KOPT-K1 (cell line): ENCODE results near the gene CYFIP1.
"Not testable (repeated sequence)": the region's sequence is repeated elsewhere in the genome, so short reads cannot be mapped to it uniquely, and the experiment has no call there.

Source experiments
- H3K27ac ChIP-seq: fragments of 200-600 bp; sonication (generic); 2 replicates; pipeline ENCODE4 v1.5.1; 2016; ENCODE audit warnings: antibody characterized with exemption, mild to moderate bottlenecking, low read depth, low read length; ENCODE audit not compliant: poor library complexity, severe bottlenecking
- H3K36me3 ChIP-seq: fragments of 200-600 bp; sonication (generic); 2 replicates; pipeline ENCODE4 v1.5.1; 2017; ENCODE audit warnings: antibody characterized with exemption, mild to moderate bottlenecking, low read length, moderate library complexity; ENCODE audit not compliant: insufficient read depth
- H3K9me3 ChIP-seq: fragments of 200-600 bp; sonication (generic); 2 replicates; pipeline ENCODE4 v1.5.1; 2017; ENCODE audit warnings: antibody characterized with exemption, low read length, mild to moderate bottlenecking; ENCODE audit not compliant: insufficient read depth, poor library complexity, severe bottlenecking

CYFIP1 gene

GRCh38 chr15:22980189-22981050, at the start of gene CYFIP1:
CYFIP1 (minus strand) TSS chr15:22980368; CDS start chr15:22947285, 33,083 bp downstream.
- Histone ChIP-seq H3K36me3 (no peaks in the 10 kb centered on the region), H3K9me3 (no peaks in the 10 kb centered on the region), H3K27ac (no peak within 1 kb of the TSS)

GRCh38 chr15:23026218-23026617, 46.0 kb upstream of the CYFIP1 start:
- Histone ChIP-seq H3K36me3 (peaks cover 95% of the 10 kb centered on the region), H3K27ac (no peak overlapping the region), H3K9me3 (no peaks in the 10 kb centered on the region)

- Histone ChIP-seq H3K36me3 (peaks cover 92% of the 10 kb centered on the region), H3K27ac (no peak overlapping the region), H3K9me3 (no peaks in the 10 kb centered on the region)
Observed at GRCh38 chr15:23022156-23022555, 42.0 kb upstream of the CYFIP1 start.

GRCh38 chr15:23014394-23015000, 34.3 kb upstream of the CYFIP1 start:
- Histone ChIP-seq H3K9me3 (no peaks in the 10 kb centered on the region), H3K36me3 (peaks cover 95% of the 10 kb centered on the region), H3K27ac (no peak overlapping the region)

- H3K27ac ChIP-seq = no peak overlapping the region
- H3K36me3 ChIP-seq = peaks cover 95% of the 10 kb centered on the region
- H3K9me3 ChIP-seq = no peaks in the 10 kb centered on the region
Observed at GRCh38 chr15:23013681-23014080, 33.5 kb upstream of the CYFIP1 start.

- peaks cover 96% of the 10 kb centered on the region for H3K36me3 ChIP-seq
- not testable (repeated sequence) for H3K27ac ChIP-seq, H3K9me3 ChIP-seq
Observed at GRCh38 chr15:23012616-23013015, 32.4 kb upstream of the CYFIP1 start.

GRCh38 chr15:23003736-23004135, 23.6 kb upstream of the CYFIP1 start:
- no peaks in the 10 kb centered on the region for H3K9me3 ChIP-seq
- peaks cover 86% of the 10 kb centered on the region for H3K36me3 ChIP-seq
- H3K27ac ChIP-seq = no peak overlapping the region

GRCh38 chr15:23002920-23003319, 22.8 kb upstream of the CYFIP1 start:
- Histone ChIP-seq H3K27ac (no peak overlapping the region), H3K9me3 (no peaks in the 10 kb centered on the region), H3K36me3 (peaks cover 78% of the 10 kb centered on the region)

GRCh38 chr15:22995795-22996194, 15.6 kb upstream of the CYFIP1 start:
- H3K27ac ChIP-seq = no peak overlapping the region
- H3K36me3 ChIP-seq = peaks cover 52% of the 10 kb centered on the region

GRCh38 chr15:22992024-22992326, 11.8 kb upstream of the CYFIP1 start:
- Histone ChIP-seq H3K27ac (no peak overlapping the region), H3K9me3 (no peaks in the 10 kb centered on the region), H3K36me3 (peaks cover 31% of the 10 kb centered on the region)

More at GRCh38 chr15:22995795-22996194, 15.6 kb upstream of the CYFIP1 start:
- no peaks in the 10 kb centered on the region for H3K9me3 ChIP-seq

GRCh38 chr15:22989576-22990477, 9.7 kb upstream of the CYFIP1 start:
- no peak overlapping the region for H3K27ac ChIP-seq
- H3K36me3 ChIP-seq = peaks cover 12% of the 10 kb centered on the region
- H3K9me3 ChIP-seq = no peaks in the 10 kb centered on the region

GRCh38 chr15:22988811-22989210, 8.6 kb upstream of the CYFIP1 start:
- Histone ChIP-seq H3K36me3 (peaks cover 2% of the 10 kb centered on the region; the same call in 1 of the 2 replicates), H3K27ac (no peak overlapping the region), H3K9me3 (no peaks in the 10 kb centered on the region)

GRCh38 chr15:22981931-22982330, 1.8 kb upstream of the CYFIP1 start:
- not testable (repeated sequence) for H3K9me3 ChIP-seq, H3K27ac ChIP-seq, H3K36me3 ChIP-seq

GRCh38 chr15:22981051-22981840, 1.1 kb upstream of the CYFIP1 start:
- H3K27ac ChIP-seq = no peak overlapping the region

More at GRCh38 chr15:22981051-22981840, 1.1 kb upstream of the CYFIP1 start:
- H3K36me3 ChIP-seq = no peaks in the 10 kb centered on the region
- H3K9me3 ChIP-seq = no peaks in the 10 kb centered on the region
